Esophagus muscularis mucosa (tissue), 4 donors: ENCODE measurements around the gene ROBO4. TPM values are rescaled to one million over a fixed set of nuclear protein-coding genes. Genes with fewer than 3 reads are reported as not detected.
A peak's percentile ranks its signal among the peaks of the same experiment; 100 is the strongest.

Experiments
- DNase-seq: peaks from one replicate; pipeline ENCODE4 v3.0.0-alpha.2; 2017; ENCODE audit errors: extremely low spot score
- H3K27ac ChIP-seq, 4 donors: fragments of 200-600 bp; sonication (generic); replicated peaks in 1 of 4; 1 replicate in 3 of 4; 2 replicates in 1 of 4; pipeline ENCODE4 v1.5.1; 2016 to 2019; ENCODE audit warnings: mild to moderate bottlenecking in 1 of 4
- H3K27me3 ChIP-seq, 4 donors: fragments of 200-600 bp; sonication (generic); one replicate each; pipeline versions ENCODE4 v1.5.1 to v1.6.0; 2016 to 2019
- H3K36me3 ChIP-seq, 4 donors: fragments of 200-600 bp; sonication (generic); one replicate each; pipeline ENCODE4 v1.5.1; 2016 to 2019
- H3K4me1 ChIP-seq, 4 donors: fragments of 200-600 bp; sonication (generic); one replicate each; pipeline ENCODE4 v1.5.1; 2016 to 2019
- H3K4me3 ChIP-seq, 4 donors: fragments of 200-600 bp; sonication (generic); 1 replicate in 2 of 4; 2 replicates in 2 of 4; pipeline ENCODE4 v1.5.1; 2016 to 2019; ENCODE audit warnings: mild to moderate bottlenecking in 4 of 4, moderate library complexity in 1 of 4
- H3K9me3 ChIP-seq, 4 donors: fragments of 200-600 bp; sonication (generic); 1 replicate in 3 of 4; 2 replicates in 1 of 4; pipeline ENCODE4 v1.5.1; 2016 to 2019
- CTCF ChIP-seq, 3 experiments: fragments of 200-600 bp in 2 of 3; fragments of 450-650 bp in 1 of 3; sonication (generic) in 2 of 3; IDR thresholded peaks; one replicate each; pipeline ENCODE4 v1.5.1; 2017 to 2019; ENCODE audit warnings: antibody characterized with exemption in 3 of 3, mild to moderate bottlenecking in 2 of 3, moderate library complexity in 1 of 3
- EP300 ChIP-seq: sonication (generic); formaldehyde crosslinking; IDR thresholded peaks from one replicate; pipeline ENCODE4 v1.6.1; 2017; ENCODE audit warnings: antibody characterized with exemption
- POLR2A ChIP-seq: fragments of 450-650 bp; IDR thresholded peaks from one replicate; pipeline ENCODE4 v1.6.1; 2017; ENCODE audit warnings: antibody characterized with exemption, moderate library complexity, mild to moderate bottlenecking, low read depth
- POLR2AphosphoS5 ChIP-seq, 2 donors: sonication (generic); formaldehyde crosslinking; IDR thresholded peaks; one replicate each; pipeline ENCODE4 v1.6.1; 2017; ENCODE audit warnings: antibody characterized with exemption in 2 of 2
- WGBS: methylation state at CpG from one replicate; pipeline ENCODE4 v1.1.5; 2018; 5-methylcytosine and 5-hydroxymethylcytosine counted together
- intact Hi-C: fragments of 100-400 bp; cut with DNase I; formaldehyde crosslinking; loops from one replicate; pipeline ENCODE4 v1.15.1; 2023
- total RNA-seq, 4 donors: library from RNA; depleted of rRNA; stranded (reverse); fragments of >200 nt; gene quantifications; one replicate each; pipeline versions ENCODE4 v1.1.0 to v1.2.1, GENCODE V29; 2016

The ROBO4 gene
- total RNA-seq, 4 donors from 2014 or later = 16.2 to 49.8 (median 36.7) TPM

DNA sequence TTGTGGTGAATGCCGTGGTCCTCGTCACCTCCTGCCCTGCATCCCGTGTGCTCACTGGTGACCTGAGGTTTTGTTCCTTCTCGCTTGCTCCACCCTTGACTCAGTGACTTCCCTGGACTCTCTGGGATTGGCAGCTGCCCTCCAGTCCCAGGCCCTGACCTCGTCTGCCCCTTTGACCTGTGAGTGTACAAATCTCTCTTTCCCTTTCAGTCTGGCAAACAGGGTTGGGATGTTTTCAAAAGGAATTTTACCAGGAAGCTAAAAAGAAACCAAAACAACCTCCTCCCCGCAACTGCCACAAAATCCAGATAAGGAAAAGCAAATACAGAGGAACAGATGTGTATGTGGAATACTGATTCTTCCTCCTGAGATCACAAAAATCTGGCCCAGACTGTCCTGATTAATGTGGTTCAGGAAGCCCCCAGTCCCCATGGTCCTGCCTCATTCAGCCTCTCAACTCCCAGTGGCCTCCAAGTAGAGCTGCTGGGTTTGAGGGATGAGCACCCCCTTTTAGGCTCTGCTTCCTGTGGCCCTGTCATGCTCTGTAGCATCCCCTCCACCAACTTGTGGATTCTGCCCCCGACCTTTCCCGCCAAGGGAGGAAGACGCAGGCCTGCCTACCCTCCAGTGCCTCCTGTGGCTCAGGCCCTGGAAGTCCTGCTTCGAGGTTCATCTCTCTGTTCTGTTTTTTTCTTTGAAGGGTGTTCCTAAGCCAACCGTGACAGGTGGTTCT is 15.2 kb downstream of the ROBO4 start:
- intact Hi-C loops = no loop called here
- Histone ChIP-seq H3K4me3 (no peak overlapping the region), H3K4me1 (peaks cover 7 to 26% (median 15%) of the 10 kb centered on the region in 4 donors), H3K9me3 (no peaks in the 10 kb centered on the region), H3K27ac (peak overlapping the region in 3 of 4 donors; percentile 45 to 61 (median 50)), H3K36me3 (peaks cover 0 to 33% (median 0%) of the 10 kb centered on the region in 4 donors), H3K27me3 (peaks cover 0 to 15% (median 0%) of the 10 kb centered on the region in 4 donors)
- WGBS = 64% methylated on average over 11 of the region's 11 CpGs
- no peak for DNase-seq
- TF ChIP-seq POLR2AphosphoS5 (IDR thresholded peaks at IDR 0.05) (no peak), EP300 (no peak), POLR2A (no peak), CTCF (IDR thresholded peaks at IDR 0.05) (no peak)

DNA sequence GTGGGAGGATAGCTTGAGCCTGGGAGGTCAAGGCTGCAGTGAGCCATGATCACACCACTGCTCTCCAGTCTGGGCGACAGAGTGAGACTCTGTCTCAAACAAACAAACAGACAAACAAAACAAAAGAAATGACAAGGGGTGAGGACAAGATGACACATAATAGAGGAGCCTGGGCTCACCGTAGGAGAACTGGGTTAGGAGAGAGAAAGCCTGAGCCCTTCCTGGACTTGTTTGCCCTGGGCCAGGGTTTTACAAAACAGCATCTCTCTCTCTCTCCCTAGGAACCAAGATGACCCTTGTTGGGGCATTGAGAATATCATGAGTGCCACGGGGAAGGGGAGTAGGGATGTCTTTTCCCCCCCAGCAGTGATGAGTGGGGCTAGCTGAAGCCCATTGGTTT is 16.7 kb downstream of the ROBO4 start:
- H3K4me1 ChIP-seq = peaks cover 22 to 37% (median 23%) of the 10 kb centered on the region in 4 donors
- no peaks in the 10 kb centered on the region for H3K9me3 ChIP-seq
- H3K4me3 ChIP-seq = no peak overlapping the region
- WGBS = 82% methylated on average over 3 of the region's 3 CpGs
- intact Hi-C loops = no loop called here
- H3K27ac ChIP-seq = no peak overlapping the region
- no peak for DNase-seq
- TF ChIP-seq POLR2A = no peak
- TF ChIP-seq CTCF (IDR thresholded peaks at IDR 0.05) = no peak
- TF ChIP-seq EP300 = no peak
- TF ChIP-seq POLR2AphosphoS5 (IDR thresholded peaks at IDR 0.05) = no peak
- peaks cover 0 to 20% (median 0%) of the 10 kb centered on the region in 4 donors for H3K36me3 ChIP-seq
- no peaks in the 10 kb centered on the region for H3K27me3 ChIP-seq

DNA sequence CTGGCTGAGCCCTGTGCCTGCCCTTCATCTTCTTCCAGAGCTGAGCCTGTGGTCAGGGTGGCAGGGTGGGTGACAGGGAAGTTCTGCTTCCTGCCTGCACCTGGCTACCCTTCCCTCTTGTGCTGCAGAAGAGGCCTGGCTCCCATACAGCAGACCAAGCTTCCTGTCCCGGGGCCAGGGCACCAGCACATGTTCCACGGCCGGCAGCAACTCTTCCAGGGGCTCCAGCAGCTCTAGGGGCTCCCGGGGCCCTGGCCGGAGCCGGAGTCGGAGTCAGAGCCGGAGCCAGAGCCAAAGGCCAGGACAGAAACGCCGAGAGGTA is 17.4 kb downstream of the ROBO4 start:
- WGBS = 86% methylated on average over 6 of the region's 10 CpGs
- Histone ChIP-seq H3K9me3 (no peaks in the 10 kb centered on the region), H3K27ac (no peak overlapping the region), H3K36me3 (peaks cover 0 to 13% (median 0%) of the 10 kb centered on the region in 4 donors), H3K27me3 (no peaks in the 10 kb centered on the region), H3K4me1 (peaks cover 27 to 43% (median 30%) of the 10 kb centered on the region in 4 donors), H3K4me3 (no peak overlapping the region)
- intact Hi-C loops = no loop called here
- no peak for DNase-seq
- TF ChIP-seq EP300 (no peak), CTCF (IDR thresholded peaks at IDR 0.05) (no peak), POLR2AphosphoS5 (IDR thresholded peaks at IDR 0.05) (no peak), POLR2A (no peak)

- H3K4me3 ChIP-seq = no peak overlapping the region
- H3K27ac ChIP-seq = no peak overlapping the region
- H3K9me3 ChIP-seq = no peaks in the 10 kb centered on the region
- intact Hi-C loops = loop anchor here (5.0 kb wide), 1 partner anchor 73 kb away; the partner anchor contains the start of gene CCDC15
- peaks cover 27 to 43% (median 30%) of the 10 kb centered on the region in 4 donors for H3K4me1 ChIP-seq
- whole genome bisulfite sequencing = 86% methylated on average over 9 of the region's 16 CpGs
- H3K36me3 ChIP-seq = peaks cover 0 to 9% (median 0%) of the 10 kb centered on the region in 4 donors
- TF ChIP-seq EP300 (no peak), POLR2A (no peak), CTCF (IDR thresholded peaks at IDR 0.05) (no peak), POLR2AphosphoS5 (IDR thresholded peaks at IDR 0.05) (peak in 1 of 2 donors; percentile 17)
- DNase-seq = no peak
- H3K27me3 ChIP-seq = peaks cover 0 to 4% (median 0%) of the 10 kb centered on the region in 4 donors
These were observed 18.0 kb downstream of the ROBO4 start for GRCh38 chr11:124879493-124880289.
